Measurements from ENCODE around the gene MNT. TPM values are rescaled to one million over a fixed set of nuclear protein-coding genes. Genes with fewer than 3 reads are reported as not detected.
A peak's percentile ranks its signal among the peaks of the same experiment; 100 is the strongest.

The MNT gene
- total RNA-seq, 1 donor from 2014 or later, result 16.2 TPM

DNA sequence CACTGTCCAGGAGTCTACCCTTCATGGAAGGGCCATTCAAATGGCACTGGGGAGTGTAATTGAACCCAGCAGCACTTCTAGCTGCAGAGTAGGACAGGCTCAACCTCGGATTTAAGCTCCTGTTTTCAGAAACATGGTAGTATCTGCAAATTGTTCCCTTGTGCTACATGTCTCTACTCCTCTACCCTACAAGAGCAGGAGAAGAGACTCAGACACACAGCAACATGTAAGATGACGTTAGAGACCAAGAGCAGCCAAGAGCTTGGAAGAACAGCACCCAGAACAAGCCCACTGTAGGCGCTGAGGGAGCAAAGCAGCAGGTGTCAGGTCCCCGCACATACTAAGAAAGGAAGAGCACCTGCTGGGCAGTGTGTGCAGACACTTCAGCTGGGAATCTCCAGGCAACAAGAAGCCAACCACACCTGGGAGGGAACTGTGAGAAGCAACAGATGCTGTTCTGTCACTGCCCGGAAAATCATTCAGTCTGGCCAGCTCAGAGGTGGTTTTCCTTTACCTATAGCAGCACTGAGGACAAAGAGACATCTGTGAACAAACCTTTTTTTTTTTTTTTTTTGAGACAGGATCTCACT lies 35.6 kb upstream of the MNT start:
- Mint-ChIP-seq H3K9me3 (ENCODE audit: unreplicated experiment) (no peaks in the 10 kb centered on the region), H3K36me3 (ENCODE audit: low read depth, unreplicated experiment) (peaks cover 18% of the 10 kb centered on the region), H3K27me3 (ENCODE audit: unreplicated experiment) (peaks cover 5% of the 10 kb centered on the region), H3K4me3 (ENCODE audit: unreplicated experiment) (peak overlapping the region; percentile 10), H3K4me1 (ENCODE audit: unreplicated experiment) (peaks cover 19% of the 10 kb centered on the region), H3K27ac (ENCODE audit: unreplicated experiment) (peak overlapping the region; percentile 32)
- no peak for DNase-seq (ENCODE audit: low spot score)
- TF ChIP-seq, protein P1, sequence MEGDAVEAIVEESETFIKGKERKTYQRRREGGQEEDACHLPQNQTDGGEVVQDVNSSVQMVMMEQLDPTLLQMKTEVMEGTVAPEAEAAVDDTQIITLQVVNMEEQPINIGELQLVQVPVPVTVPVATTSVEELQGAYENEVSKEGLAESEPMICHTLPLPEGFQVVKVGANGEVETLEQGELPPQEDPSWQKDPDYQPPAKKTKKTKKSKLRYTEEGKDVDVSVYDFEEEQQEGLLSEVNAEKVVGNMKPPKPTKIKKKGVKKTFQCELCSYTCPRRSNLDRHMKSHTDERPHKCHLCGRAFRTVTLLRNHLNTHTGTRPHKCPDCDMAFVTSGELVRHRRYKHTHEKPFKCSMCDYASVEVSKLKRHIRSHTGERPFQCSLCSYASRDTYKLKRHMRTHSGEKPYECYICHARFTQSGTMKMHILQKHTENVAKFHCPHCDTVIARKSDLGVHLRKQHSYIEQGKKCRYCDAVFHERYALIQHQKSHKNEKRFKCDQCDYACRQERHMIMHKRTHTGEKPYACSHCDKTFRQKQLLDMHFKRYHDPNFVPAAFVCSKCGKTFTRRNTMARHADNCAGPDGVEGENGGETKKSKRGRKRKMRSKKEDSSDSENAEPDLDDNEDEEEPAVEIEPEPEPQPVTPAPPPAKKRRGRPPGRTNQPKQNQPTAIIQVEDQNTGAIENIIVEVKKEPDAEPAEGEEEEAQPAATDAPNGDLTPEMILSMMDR (IDR thresholded peaks at IDR 0.05; ENCODE audit: unreplicated experiment), result no peak

DNA sequence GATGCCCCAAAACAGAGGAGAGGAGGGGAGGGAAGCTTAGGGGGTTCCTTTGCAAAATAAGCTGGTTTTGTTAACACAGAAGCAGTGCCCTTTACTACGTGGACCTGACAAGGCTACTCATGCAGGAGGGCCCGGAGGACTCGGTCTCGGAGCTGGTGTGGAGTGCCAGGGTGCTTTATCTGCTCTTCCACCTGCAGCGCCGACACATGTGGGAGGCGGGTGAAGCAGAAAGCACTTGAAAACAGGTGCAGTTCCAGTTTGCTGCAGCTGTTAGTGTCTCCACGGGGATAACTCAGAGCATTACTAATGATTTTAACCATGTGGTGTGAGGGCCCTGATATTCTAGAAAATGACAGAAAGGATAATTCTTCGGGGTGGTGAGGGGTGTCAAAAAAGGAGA lies 35.0 kb upstream of the MNT start:
- TF ChIP-seq, protein P1 (IDR thresholded peaks at IDR 0.05; ENCODE audit: unreplicated experiment), result no peak
- DNase-seq (ENCODE audit: low spot score), result no peak
- peak overlapping the region; percentile 32 for H3K27ac Mint-ChIP-seq (ENCODE audit: unreplicated experiment)
- peaks cover 15% of the 10 kb centered on the region for H3K36me3 Mint-ChIP-seq (ENCODE audit: low read depth, unreplicated experiment)
- peaks cover 5% of the 10 kb centered on the region for H3K27me3 Mint-ChIP-seq (ENCODE audit: unreplicated experiment)
- peak overlapping the region; percentile 10 for H3K4me3 Mint-ChIP-seq (ENCODE audit: unreplicated experiment)
- H3K9me3 Mint-ChIP-seq (ENCODE audit: unreplicated experiment), result no peaks in the 10 kb centered on the region
- H3K4me1 Mint-ChIP-seq (ENCODE audit: unreplicated experiment), result peaks cover 19% of the 10 kb centered on the region

DNA sequence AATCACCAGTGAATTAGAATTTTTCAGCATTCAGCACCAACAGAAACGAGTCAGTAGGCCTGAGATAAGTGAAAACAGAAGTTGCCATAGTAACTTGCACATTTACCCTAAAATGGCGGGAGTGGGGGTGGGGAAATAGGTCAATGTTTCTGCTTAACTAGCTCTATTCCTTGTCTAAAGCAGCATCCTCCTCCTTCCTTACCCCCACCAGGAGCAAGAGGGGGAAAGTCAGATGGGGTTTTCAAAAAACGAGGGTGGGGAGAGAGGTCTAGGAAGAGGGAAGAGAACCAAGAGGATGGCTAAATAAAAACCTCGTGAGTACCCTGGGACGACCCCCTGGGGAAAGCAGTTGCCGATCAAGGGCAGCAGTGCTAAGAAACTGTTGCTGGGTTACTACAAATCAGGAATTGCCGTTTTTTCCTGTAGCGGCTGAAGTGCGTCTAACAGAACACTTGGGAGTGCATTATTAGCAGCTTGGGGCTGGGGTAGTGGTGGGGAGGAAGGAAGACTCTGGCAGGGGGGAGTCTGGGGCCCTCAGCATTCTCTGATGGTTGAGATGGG lies 34.4 kb upstream of the MNT start:
- TF ChIP-seq, protein P1 (IDR thresholded peaks at IDR 0.05; ENCODE audit: unreplicated experiment), result no peak
- peaks cover 15% of the 10 kb centered on the region for H3K36me3 Mint-ChIP-seq (ENCODE audit: low read depth, unreplicated experiment)
- DNase-seq (ENCODE audit: low spot score), result no peak
- peaks cover 3% of the 10 kb centered on the region for H3K27me3 Mint-ChIP-seq (ENCODE audit: unreplicated experiment)
- H3K4me1 Mint-ChIP-seq (ENCODE audit: unreplicated experiment), result peaks cover 19% of the 10 kb centered on the region
- no peaks in the 10 kb centered on the region for H3K9me3 Mint-ChIP-seq (ENCODE audit: unreplicated experiment)
- no peak overlapping the region for H3K4me3 Mint-ChIP-seq (ENCODE audit: unreplicated experiment)
- peak overlapping the region; percentile 97 for H3K27ac Mint-ChIP-seq (ENCODE audit: unreplicated experiment)

DNA sequence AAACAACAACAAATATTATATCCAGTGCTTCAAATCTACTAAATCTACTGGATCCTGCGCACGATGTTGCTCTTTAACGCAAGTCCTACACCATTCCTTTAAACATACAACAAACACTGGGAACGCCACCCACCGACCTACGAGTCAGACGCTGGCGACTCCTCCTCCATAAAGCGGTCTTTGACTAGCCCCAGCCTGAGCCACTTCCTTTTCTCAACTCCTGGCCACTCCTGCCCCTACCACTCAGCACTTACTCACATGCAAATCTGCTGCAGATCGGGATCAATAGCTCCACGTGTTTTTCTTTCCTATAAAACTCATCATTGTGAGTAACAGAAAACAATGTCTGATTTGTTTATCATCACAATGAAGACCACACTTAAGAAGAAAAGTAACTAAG lies 32.8 kb upstream of the MNT start:
- TF ChIP-seq, protein P1 (IDR thresholded peaks at IDR 0.05; ENCODE audit: unreplicated experiment), result no peak
- Mint-ChIP-seq H3K9me3 (ENCODE audit: unreplicated experiment) (no peaks in the 10 kb centered on the region), H3K27me3 (ENCODE audit: unreplicated experiment) (peaks cover 3% of the 10 kb centered on the region), H3K36me3 (ENCODE audit: low read depth, unreplicated experiment) (peaks cover 15% of the 10 kb centered on the region), H3K4me1 (ENCODE audit: unreplicated experiment) (peaks cover 19% of the 10 kb centered on the region), H3K27ac (ENCODE audit: unreplicated experiment) (peak overlapping the region; percentile 48), H3K4me3 (ENCODE audit: unreplicated experiment) (no peak overlapping the region)
- DNase-seq (ENCODE audit: low spot score), result no peak

DNA sequence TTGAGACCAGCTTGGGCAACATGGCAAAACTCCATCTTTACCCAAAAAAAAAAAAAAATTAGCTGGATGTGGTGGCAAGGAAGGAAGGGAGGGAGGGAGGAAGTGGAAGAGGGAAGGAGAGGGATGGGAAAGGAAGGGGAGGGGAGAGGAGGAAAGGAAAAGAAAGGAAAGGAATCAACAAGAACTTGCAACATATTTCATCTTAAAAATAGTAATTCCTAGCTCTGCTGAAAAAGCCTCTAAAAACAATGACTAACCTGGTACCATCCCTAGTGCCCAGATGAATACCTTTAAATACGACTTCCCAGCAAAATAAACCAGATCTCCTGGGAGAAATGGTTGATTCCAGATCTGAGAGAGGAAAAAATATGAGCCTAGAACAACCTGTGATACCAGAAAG lies 27.1 kb upstream of the MNT start:
- Mint-ChIP-seq H3K9me3 (ENCODE audit: unreplicated experiment) (no peaks in the 10 kb centered on the region), H3K4me1 (ENCODE audit: unreplicated experiment) (peaks cover 9% of the 10 kb centered on the region), H3K27ac (ENCODE audit: unreplicated experiment) (peak overlapping the region; percentile 53), H3K36me3 (ENCODE audit: low read depth, unreplicated experiment) (peaks cover 5% of the 10 kb centered on the region), H3K4me3 (ENCODE audit: unreplicated experiment) (no peak overlapping the region), H3K27me3 (ENCODE audit: unreplicated experiment) (peaks cover 3% of the 10 kb centered on the region)
- TF ChIP-seq, protein P1 (IDR thresholded peaks at IDR 0.05; ENCODE audit: unreplicated experiment), result no peak
- DNase-seq (ENCODE audit: low spot score), result no peak

Data from endothelial cell (in vitro differentiated cells).